ENCODE data around the gene ENDOD1. TPM values are rescaled to one million over a fixed set of nuclear protein-coding genes. Genes with fewer than 3 reads are reported as not detected.
A peak's percentile ranks its signal among the peaks of the same experiment; 100 is the strongest.
"Not testable (repeated sequence)": the region's sequence is repeated elsewhere in the genome, so short reads cannot be mapped to it uniquely, and the experiment has no call there.

The ENDOD1 gene
- total and polyA plus RNA-seq, 8 donors = 2.0 to 8.9 (median 5.1) TPM

- DNase-seq = no peak
- Histone ChIP-seq H3K4me1 (no peaks in the 10 kb centered on the region), H3K9me3 (no peaks in the 10 kb centered on the region), H3K27me3 (no peaks in the 10 kb centered on the region), H3K4me3 (no peak overlapping the region), H3K27ac (no peak overlapping the region), H3K36me3 (no peaks in the 10 kb centered on the region)
- intact Hi-C loops (cut with DNase I) = no loop called here
- no peak for ATAC-seq
- no peak for TF ChIP-seq CTCF (IDR thresholded peaks at IDR 0.05)
- no peak for FAIRE-seq
These were observed 43.8 kb upstream of the ENDOD1 start for GRCh38 chr11:95045812-95046211.

GRCh38 chr11:95049122-95049521, 40.5 kb upstream of the ENDOD1 start, which contains the start of gene KDM4F:
Gene KDM4F (plus strand): TSS chr11:95049422.
- H3K27ac ChIP-seq; FAIRE-seq; H3K4me3 ChIP-seq; H3K4me1 ChIP-seq; H3K27me3 ChIP-seq; intact Hi-C loops (cut with DNase I); ATAC-seq; H3K36me3 ChIP-seq; H3K9me3 ChIP-seq; DNase-seq: not testable (repeated sequence)
- WGBS, 2 donors = 63 to 75% methylated on average over 2 to 3 of the region's 3 CpGs

- Histone ChIP-seq H3K27ac (no peak overlapping the region), H3K27me3 (no peaks in the 10 kb centered on the region), H3K9me3 (no peaks in the 10 kb centered on the region), H3K4me1 (no peaks in the 10 kb centered on the region), H3K36me3 (no peaks in the 10 kb centered on the region), H3K4me3 (no peak overlapping the region)
- ATAC-seq (no peak), FAIRE-seq (no peak), DNase-seq (peak in 1 of 6 donors; percentile 55)
- intact Hi-C loops (cut with DNase I) = no loop called here
- WGBS, 2 donors = 87 to 92% methylated on average over 22 of the region's 22 CpGs
- no peak for TF ChIP-seq CTCF (IDR thresholded peaks at IDR 0.05)
These were observed 38.9 kb upstream of the ENDOD1 start for GRCh38 chr11:95050595-95051202.

- 40 to 46% methylated on average over 2 of the region's 2 CpGs for WGBS, 2 donors
- intact Hi-C loops (cut with DNase I) = no loop called here
- DNase-seq (no peak), FAIRE-seq (no peak), ATAC-seq (no peak)
- Histone ChIP-seq H3K27me3 (no peaks in the 10 kb centered on the region), H3K4me1 (no peaks in the 10 kb centered on the region), H3K4me3 (no peak overlapping the region), H3K36me3 (no peaks in the 10 kb centered on the region), H3K27ac (no peak overlapping the region), H3K9me3 (no peaks in the 10 kb centered on the region)
- TF ChIP-seq CTCF (IDR thresholded peaks at IDR 0.05) = no peak
These were observed 35.3 kb upstream of the ENDOD1 start for GRCh38 chr11:95054356-95054755.

- no peak for TF ChIP-seq CTCF (IDR thresholded peaks at IDR 0.05)
- Histone ChIP-seq H3K27ac (no peak overlapping the region), H3K36me3 (no peaks in the 10 kb centered on the region), H3K4me1 (no peaks in the 10 kb centered on the region), H3K4me3 (no peak overlapping the region), H3K9me3 (no peaks in the 10 kb centered on the region), H3K27me3 (no peaks in the 10 kb centered on the region)
- intact Hi-C loops (cut with DNase I) = no loop called here
- DNase-seq (no peak), FAIRE-seq (no peak), ATAC-seq (no peak)
- 40 to 46% methylated on average over 2 of the region's 2 CpGs for WGBS, 2 donors
These were observed 34.3 kb upstream of the ENDOD1 start for GRCh38 chr11:95055283-95055897.
